AG08395 (cell line): ENCODE data around the gene ZNF497.

ENCODE experiments used
- DNase-seq: peaks from one replicate; pipeline ENCODE4 v3.0.0; 2012; ENCODE audit warnings: mixed read lengths, low spot score

The ZNF497 gene

DNA sequence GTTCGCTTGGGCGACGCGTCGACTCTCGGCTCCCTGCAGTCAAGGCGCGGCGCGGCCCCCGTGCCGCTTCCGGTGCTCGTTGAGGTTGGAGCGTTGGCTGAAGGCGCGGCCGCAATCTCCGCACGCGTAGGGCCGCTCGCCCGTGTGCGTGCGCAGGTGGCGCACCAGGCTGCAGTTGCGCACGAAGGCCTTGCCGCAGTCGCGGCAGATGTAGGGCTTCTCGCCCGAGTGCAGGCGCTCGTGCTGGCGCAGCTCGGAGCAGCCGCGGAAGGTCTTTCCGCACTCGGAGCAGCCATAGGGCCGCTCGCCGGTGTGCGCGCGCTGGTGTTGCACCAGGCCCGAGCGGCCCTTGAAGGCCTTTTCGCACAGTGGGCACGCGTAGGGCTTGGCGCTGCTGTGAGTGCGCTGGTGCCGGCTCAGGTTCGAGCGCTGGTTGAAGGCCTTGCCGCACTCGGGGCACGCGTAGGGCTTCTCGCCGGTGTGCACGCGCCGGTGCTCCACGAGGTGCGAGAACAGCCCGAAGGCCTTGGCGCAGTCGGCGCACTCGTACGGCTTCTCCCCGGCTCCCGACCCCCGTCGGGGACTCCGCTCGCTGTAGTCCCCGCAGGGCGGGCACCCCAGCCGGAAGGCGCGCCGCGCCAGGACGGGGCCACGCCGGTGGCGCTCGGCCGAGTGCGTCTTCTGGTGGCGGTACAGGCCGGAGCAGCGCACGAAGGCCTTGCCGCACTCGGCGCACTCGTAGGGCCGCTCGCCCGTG is 5.3 kb upstream of the ZNF497 start:
- no peak for DNase-seq

GRCh38 chr19:58366585-58367430 is 4.3 kb upstream of the ZNF497 start:
- no peak for DNase-seq

- DNase-seq = no peak
These were observed 1.6 kb upstream of the ZNF497 start for GRCh38 chr19:58364146-58364545.

- peak; percentile 39 for DNase-seq
These were observed 665 bp downstream of the ZNF497 start for GRCh38 chr19:58361900-58362271.

- DNase-seq = no peak
These were observed 4.9 kb downstream of the ZNF497 start for GRCh38 chr19:58357481-58358145.

DNA sequence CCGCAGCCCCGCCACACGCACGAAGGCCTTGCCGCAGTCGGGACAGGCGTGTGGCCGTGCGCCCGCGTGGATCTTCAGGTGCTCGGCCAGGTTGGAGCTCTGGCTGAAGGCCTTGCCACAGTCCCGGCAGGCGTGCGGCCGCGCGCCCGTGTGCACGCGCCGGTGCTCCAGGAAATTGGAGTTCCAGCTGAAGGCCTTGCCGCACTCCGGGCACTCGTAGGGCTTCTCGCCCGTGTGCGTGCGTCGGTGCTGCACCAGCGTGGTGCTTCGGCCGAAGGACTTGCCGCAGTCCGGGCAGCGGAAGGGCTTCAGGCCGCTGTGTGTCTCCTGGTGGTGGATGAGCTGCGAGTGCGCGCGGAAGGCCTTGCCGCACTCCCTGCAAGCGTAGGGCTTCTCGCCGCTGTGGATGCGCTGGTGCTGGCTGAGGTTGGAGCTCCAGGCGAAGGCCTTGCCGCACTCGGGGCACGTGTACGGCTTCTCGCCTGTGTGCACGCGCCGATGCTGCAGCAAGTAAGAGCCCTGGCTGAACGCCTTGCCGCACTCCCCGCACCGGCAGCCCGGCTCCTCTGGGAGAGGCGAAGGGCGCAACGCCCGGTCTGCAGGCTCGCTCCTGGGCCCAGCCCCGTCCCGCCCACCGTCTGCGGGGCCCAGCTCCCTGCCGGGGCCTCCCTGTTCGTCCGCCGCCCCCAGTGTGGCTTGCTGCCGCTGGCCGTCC is 5.6 kb downstream of the ZNF497 start:
- DNase-seq = no peak

GRCh38 chr19:58355908-58356765 is 6.4 kb downstream of the ZNF497 start:
- DNase-seq = no peak

GRCh38 chr19:58355215-58355796 is 7.2 kb downstream of the ZNF497 start:
- no peak for DNase-seq

GRCh38 chr19:58354478-58355030 is 8.0 kb downstream of the ZNF497 start:
- no peak for DNase-seq

DNA sequence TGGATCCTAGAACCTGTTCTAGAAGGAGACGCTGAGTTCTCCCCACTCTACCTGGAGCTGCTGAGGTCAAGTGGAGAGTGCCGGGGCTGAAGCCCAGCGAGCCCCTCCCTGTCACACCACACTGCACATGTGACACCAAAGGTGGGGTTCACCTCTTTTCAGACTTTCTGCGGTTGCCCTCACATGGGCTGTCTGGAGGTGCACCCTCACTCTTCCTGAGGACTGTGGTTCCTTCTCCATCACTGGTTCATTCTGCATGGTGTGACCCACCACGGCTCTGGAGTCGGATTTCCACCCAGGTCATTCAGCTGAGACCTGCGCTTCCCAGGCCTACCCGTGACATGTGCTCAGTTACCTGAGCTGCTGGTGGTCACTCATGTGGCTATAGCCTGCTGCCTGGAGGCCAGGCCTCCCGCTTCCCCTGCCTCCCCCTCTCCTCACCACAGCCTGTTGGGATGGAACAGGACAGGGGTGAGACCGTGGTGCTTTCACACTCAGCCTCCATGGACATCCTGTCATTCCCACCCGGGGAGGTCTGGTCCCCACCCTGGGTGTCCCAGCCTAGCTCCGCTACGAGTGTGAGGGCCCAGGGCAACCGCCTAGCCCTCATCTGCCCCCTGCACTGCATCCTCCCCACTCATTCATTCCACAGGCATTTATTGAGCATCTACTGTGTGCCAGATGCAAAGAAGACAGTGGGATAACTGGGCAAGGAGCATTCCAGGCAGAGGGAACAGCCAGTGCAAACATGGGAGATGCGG is 8.7 kb downstream of the ZNF497 start:
- DNase-seq = no peak

DNA sequence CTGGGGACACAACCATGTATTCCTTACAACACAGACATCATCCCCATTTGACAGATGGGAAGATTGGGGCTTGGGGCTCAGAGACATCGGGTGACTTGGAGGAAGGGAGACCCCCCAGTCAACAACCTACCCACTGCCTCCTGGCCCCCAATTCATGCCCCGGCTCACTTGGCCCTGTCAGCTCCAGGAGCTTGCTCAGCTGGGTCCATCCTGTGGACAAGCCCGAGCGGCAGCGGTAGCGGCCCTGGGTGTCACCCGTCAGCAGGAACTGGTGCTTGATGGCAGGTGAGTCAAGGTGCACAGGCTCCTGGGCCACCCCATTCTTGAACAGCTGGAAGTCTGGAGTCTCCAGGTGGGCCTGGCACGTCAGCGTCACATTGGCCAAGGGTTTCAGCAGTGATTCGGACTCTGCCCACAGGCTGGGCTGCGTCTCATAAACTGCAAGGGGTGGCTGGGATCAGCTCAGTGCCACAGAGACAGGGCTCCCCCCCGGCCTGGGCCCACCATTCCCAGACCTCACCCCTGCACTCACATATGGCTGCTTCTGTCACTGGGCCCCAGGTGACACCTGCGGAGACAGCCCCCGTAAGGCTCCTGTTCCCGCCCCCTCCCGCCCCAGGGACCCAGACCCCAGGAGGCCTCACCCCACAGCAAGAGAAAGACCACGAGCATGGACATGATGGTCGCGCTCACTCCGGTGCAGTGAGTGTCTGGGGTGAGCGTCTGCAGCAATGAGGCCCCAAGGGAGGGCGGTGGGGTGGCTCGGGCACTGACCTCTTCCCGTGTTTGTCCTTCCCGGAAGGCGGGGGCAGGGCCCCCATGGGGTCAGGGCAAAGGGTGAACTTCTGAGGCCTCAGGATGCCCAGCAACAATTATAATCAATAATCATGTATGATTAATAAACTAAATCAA is 9.5 kb downstream of the ZNF497 start, which contains the start of gene A1BG:
A1BG (minus strand) TSS at position 733 of the 912 bp plus-strand sequence; CDS start at position 678, 55 bp downstream.
- DNase-seq = no peak

- no peak for DNase-seq
These were observed 10.4 kb downstream of the ZNF497 start for GRCh38 chr19:58351990-58352755.

- no peak for DNase-seq
These were observed 11.0 kb downstream of the ZNF497 start for GRCh38 chr19:58351558-58351878.

- no peak for DNase-seq
These were observed 11.5 kb downstream of the ZNF497 start for GRCh38 chr19:58350871-58351557.

DNA sequence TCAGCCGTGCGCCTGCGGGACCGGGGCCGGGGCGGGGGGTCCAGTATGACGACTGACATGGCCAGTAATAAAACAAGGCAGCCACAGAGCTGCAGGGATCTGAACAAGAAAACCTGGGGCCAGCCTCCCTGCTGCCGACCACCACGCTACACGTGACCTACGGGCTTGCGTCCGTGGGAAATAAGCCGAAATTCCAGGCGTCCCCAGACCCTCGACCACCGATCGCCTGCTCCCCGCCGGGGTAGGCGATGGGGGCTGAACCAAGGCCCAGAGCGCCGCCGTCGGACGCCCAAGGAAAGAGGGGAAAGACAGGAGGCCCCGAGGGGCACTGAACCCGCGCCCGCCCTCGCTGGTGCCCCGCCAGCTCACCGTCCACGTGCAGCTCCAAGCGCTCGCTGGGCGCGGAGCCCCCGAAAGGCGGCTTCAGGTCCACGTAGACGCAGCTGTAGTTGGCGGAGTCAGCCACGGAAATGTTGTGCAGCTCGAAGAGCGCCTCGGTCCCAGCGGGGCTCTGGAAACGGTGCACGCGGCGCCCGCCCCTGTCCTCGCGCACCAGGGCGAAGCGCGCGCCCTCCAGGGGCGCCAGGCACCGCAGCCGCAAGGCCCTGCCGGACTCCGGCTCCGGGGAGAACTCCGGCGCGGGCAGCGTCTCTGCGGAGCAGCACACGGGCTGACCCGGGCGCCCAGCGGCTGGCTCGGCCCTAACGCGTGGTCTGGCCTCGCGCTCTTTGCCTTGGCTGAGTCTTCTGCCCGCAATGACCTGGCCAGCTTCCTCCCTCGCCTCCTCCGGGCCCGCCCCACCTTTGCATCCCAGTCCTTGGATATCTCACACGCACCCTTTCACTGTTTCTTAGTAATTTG is 12.3 kb downstream of the ZNF497 start:
- DNase-seq = no peak

- DNase-seq = no peak
These were observed 13.0 kb downstream of the ZNF497 start for GRCh38 chr19:58349590-58349989.
